Measurements from ENCODE around the gene ST8SIA6. TPM values are rescaled to one million over a fixed set of nuclear protein-coding genes. Genes with fewer than 3 reads are reported as not detected.
"Not testable (repeated sequence)": the region's sequence is repeated elsewhere in the genome, so short reads cannot be mapped to it uniquely, and the experiment has no call there.

The ST8SIA6 gene
- total RNA-seq (1 to 10 TPM; 3.3 to 7.5 TPM), polyA plus RNA-seq (ENCODE audit: insufficient read length in 6 of 6) (10 to 100 TPM in 3 of 6 donors, 1 to 10 TPM in 3; 7.7 to 13.3 (median 10.3) TPM)
- long read RNA-seq, donor 1, partial matches to known transcripts: 0 of 1 reads
- long read RNA-seq, donor 1, other reads (novel, unspliced or antisense): 0 of 1 reads
- long read RNA-seq, donor 2: 0 reads
- long read RNA-seq, donor 3: 0 reads
- long read RNA-seq, donor 4, partial matches to known transcripts: 0 of 1 reads
- long read RNA-seq, donor 4, other reads (novel, unspliced or antisense): 1 of 1 reads
- long read RNA-seq, donor 5: 0 reads
- long read RNA-seq, donor 6: 0 reads
- long read RNA-seq, donor 7: 0 reads
- long read RNA-seq, donor 8, partial matches to known transcripts: 0 of 1 reads
- long read RNA-seq, donor 8, other reads (novel, unspliced or antisense): 0 of 1 reads
- long read RNA-seq, donor 9: 0 reads
- long read RNA-seq, donor 10, partial matches to known transcripts: 1 of 1 reads
- long read RNA-seq, donor 10, other reads (novel, unspliced or antisense): 0 of 1 reads
- long read RNA-seq, donor 11, partial matches to known transcripts: 0 of 1 reads
- long read RNA-seq, donor 11, other reads (novel, unspliced or antisense): 0 of 1 reads
- long read RNA-seq, donor 12, partial matches to known transcripts: 0 of 1 reads
- long read RNA-seq, donor 12, other reads (novel, unspliced or antisense): 0 of 1 reads

DNA sequence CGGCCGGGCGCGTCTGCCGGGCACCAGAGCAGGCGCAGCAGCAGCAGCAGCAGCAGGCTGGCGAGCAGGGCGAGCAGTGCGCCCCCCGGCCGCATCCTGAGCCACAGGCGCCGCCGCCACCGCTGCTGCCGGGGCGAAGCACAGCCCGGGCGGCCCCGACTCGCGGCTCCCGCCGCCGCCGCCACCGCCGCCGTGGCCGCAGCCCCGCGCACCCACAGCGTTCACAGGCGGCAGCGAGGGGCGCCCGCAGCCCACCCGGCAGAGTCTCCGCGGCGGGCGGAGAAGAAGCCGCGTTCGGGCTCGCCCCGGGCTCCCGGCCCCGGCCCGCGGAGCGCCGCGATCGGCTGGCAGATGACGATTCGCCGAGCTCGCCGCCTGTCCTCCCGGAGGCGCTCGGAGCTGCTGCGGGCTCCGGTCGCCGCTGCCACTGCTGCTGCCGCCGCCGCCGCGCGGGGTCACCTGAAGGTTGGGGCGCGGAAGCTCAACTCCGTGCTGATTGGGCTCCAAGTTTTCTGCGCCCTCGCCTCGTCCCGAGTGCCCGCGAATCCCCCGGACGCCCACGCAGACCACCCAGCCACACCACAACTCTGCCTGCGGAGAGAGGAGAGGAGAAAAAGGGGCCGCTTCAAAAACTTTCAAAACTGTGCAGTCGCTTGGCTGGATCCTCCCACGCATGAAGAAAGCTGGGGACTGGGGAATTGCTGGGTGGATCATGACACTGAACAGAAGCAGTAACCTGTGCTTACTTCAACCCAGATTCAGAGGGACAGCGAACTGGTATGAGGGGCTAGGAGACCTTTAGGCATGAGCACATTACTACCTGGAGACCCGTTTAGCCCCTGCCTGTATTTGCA, at the start of gene ST8SIA6:
Gene ST8SIA6, minus strand, starts transcription at position 435 of the 854 bp plus-strand sequence. Its CDS starts 340 bp downstream, at position 95.
- Histone ChIP-seq H3K36me3 (no peaks in the 10 kb centered on the region), H3K9me3 (peaks cover 0 to 7% of the 10 kb centered on the region in 2 donors), H3K4me3 (peak within 1 kb of the TSS; percentile 25 to 49), H3K27me3 (peaks cover 23 to 59% of the 10 kb centered on the region in 2 donors), H3K4me1 (peaks cover 7 to 25% of the 10 kb centered on the region in 2 donors), H3K27ac (peak within 1 kb of the TSS; percentile 26 to 79)
- DNase-seq: peak; percentile 46 to 85 (median 68)
- TF ChIP-seq, protein P1, sequence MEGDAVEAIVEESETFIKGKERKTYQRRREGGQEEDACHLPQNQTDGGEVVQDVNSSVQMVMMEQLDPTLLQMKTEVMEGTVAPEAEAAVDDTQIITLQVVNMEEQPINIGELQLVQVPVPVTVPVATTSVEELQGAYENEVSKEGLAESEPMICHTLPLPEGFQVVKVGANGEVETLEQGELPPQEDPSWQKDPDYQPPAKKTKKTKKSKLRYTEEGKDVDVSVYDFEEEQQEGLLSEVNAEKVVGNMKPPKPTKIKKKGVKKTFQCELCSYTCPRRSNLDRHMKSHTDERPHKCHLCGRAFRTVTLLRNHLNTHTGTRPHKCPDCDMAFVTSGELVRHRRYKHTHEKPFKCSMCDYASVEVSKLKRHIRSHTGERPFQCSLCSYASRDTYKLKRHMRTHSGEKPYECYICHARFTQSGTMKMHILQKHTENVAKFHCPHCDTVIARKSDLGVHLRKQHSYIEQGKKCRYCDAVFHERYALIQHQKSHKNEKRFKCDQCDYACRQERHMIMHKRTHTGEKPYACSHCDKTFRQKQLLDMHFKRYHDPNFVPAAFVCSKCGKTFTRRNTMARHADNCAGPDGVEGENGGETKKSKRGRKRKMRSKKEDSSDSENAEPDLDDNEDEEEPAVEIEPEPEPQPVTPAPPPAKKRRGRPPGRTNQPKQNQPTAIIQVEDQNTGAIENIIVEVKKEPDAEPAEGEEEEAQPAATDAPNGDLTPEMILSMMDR (IDR thresholded peaks at IDR 0.05): no peak
- peak; percentile 85 for ATAC-seq
- intact Hi-C loops (cut with DNase I): no loop called here

DNA sequence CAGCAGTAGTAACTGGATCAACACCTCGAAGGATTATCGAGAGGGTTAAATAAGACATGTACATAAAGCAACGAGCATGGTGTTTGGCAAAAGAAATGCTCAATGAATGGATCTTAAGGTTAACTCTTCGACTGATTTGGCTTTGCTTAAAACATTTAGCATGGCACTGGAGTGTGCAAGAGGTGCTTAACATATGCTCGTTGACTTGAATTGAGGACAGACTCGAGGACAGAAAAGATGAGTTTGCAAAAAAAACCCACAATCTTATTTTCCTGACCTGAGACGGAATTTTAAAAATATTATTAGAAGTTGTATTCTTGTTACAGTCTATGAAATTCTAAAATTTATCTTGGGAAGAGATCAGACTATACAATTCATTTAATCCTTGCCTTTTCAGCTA, 49.4 kb upstream of the ST8SIA6 start:
- intact Hi-C loops (cut with DNase I): no loop called here
- H3K36me3 ChIP-seq: no peaks in the 10 kb centered on the region
- DNase-seq: no peak
- H3K27ac ChIP-seq: no peak overlapping the region
- H3K27me3 ChIP-seq: no peaks in the 10 kb centered on the region
- peaks cover 0 to 2% of the 10 kb centered on the region in 2 donors for H3K4me1 ChIP-seq
- H3K4me3 ChIP-seq: no peak overlapping the region
- ATAC-seq: no peak
- no peaks in the 10 kb centered on the region for H3K9me3 ChIP-seq
- TF ChIP-seq, protein P1 (IDR thresholded peaks at IDR 0.05): no peak

- intact Hi-C loops (cut with DNase I): no loop called here
- Histone ChIP-seq H3K27ac (no peak overlapping the region), H3K36me3 (no peaks in the 10 kb centered on the region), H3K27me3 (no peaks in the 10 kb centered on the region), H3K4me3 (no peak overlapping the region), H3K9me3 (no peaks in the 10 kb centered on the region), H3K4me1 (no peaks in the 10 kb centered on the region)
- TF ChIP-seq, protein P1 (IDR thresholded peaks at IDR 0.05): no peak
- ATAC-seq: no peak
- DNase-seq: no peak
Observed at GRCh38 chr10:17502814-17503213, 48.4 kb upstream of the ST8SIA6 start.

DNA sequence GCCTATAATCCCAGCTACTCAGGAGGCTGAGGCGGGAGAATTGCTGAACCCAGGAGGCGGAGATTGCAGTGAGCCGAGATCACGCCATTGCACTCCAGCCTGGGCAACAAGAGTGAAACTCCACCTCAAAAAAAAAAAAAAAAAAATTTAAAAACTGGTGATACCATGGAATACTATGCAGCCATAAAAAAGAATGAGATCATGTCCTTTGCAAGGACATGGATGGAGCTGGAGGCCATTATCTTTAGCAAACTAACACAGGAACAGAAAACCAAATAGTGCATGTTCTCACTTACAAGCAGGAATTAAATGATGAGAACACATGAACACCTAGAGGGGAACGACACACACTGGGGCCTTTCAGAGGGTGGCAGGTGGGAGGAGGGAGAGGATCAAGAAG, 44.6 kb upstream of the ST8SIA6 start:
- ATAC-seq; H3K9me3 ChIP-seq; H3K4me3 ChIP-seq; DNase-seq; H3K4me1 ChIP-seq; H3K27ac ChIP-seq; intact Hi-C loops (cut with DNase I); H3K36me3 ChIP-seq; H3K27me3 ChIP-seq: not testable (repeated sequence)

DNA sequence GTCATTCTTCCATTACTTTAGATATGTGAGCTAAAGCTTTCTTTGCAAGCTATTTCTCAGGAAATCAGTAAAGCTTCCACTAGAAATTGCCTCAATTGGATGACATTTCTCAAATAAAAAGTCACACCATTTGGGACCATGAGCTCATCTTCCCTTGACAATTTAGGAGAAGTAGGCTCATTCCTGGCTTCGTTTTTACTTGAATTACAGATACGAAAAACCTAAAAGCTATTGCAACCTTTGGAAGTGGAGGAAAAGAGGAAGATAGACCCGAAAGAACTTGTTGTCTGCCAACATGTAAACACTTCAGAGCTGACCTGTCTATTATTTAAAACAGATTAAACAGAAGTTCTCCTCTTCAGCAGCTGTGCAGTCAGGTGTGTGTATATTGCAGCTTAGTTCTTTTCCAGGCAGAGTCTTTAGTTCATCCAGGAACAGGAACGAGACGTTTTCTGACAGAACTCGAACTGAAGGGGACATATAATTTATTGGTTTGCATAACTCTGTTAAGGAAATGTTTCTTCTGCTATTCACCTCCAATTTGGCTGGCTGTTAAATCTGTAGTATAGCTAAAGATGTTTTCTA, 43.1 kb upstream of the ST8SIA6 start:
- ATAC-seq (no peak), DNase-seq (no peak)
- Histone ChIP-seq H3K4me1 (no peaks in the 10 kb centered on the region), H3K36me3 (no peaks in the 10 kb centered on the region), H3K27me3 (no peaks in the 10 kb centered on the region), H3K9me3 (no peaks in the 10 kb centered on the region), H3K4me3 (no peak overlapping the region), H3K27ac (no peak overlapping the region)
- TF ChIP-seq, protein P1 (IDR thresholded peaks at IDR 0.05): no peak
- intact Hi-C loops (cut with DNase I): no loop called here

Measured in left lung (tissue), 14 donors.